NCI-H1436 (cell line): ENCODE data around the gene NDUFV2.
A peak's percentile ranks its signal among the peaks of the same experiment; 100 is the strongest.

Experiments
- DNase-seq: peaks from one replicate; lab custom pipeline; 2025; lab: John Stamatoyannopoulos, UW

NDUFV2 gene

DNA sequence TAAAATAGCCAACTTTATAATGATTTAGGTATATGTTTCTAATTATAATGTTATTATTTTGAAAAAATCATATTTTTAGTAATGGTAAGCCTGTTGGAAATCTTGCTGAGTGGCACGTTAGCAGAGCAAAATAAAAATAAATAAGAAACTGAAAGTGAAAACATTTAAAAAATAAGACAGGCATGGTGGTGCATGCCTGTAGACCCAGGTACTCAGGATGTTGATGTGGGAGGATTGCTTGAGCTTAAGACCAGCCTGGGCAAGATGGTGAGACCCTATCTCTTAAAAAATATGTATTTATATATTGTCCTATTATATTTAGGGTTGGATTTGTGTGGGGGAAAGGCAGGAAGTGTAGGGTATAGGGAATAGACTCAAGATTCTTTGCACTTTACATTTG is 18.3 kb downstream of the NDUFV2 start:
- no peak for DNase-seq

DNA sequence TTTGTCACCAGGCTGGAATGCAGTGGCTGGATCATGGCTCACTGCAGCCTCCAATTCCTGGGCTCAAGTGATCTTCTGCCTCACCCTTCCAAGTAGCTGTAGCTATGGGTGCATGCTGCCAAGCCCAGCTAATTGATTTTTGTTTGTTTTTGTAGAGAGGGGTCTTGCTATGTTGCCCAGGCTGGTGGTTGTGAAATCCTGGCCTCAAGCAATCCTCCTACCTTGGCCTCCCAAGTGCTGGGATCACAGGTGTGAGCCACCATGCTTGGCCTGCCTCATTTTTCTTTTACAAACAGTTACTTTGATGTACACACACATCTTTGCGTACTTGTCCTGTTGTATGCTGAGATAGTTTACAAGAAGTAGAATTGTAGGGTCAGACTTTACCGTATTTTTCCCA is 21.0 kb downstream of the NDUFV2 start:
- no peak for DNase-seq

GRCh38 chr18:9124824-9125223 is 22.3 kb downstream of the NDUFV2 start:
- DNase-seq, result no peak

DNA sequence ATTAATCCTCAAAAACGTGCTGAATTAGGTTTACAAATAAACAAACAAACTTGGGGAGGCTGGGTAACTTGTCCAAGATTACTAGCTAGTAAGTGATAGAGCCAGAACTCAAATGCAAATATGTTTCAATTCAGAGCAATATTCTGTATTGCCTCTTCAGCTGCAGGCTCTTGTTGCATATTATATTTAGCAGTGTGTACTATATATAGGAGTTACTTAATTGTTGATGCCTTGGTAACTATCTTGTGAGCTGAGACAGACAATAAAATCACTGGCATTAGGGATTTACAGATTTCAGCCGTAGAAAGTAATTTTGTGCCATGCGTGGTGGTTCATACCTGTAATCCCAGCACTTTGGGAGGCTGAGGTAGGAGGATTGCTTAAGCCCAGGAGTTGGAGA is 23.8 kb downstream of the NDUFV2 start:
- no peak for DNase-seq

DNA sequence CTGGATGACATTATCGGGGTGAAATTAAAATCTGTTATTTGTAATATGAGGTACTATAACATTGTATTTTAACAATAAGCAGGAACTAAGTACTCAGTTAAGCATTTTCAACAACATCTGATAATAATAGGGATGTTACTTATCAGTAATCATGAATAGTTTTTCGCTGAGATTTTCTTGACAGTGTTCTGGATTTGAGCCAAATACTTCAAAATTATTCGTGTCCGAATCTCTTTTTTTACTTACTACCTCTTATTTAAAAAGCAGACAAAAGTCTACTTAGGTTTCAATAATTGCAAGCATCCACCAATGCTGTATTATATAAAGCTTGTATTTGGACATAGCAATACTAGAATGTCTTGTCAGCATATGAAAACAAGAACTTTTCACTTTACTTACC is 27.7 kb downstream of the NDUFV2 start:
- no peak for DNase-seq

- DNase-seq, result no peak
Measured at GRCh38 chr18:9130806-9131205, 28.3 kb downstream of the NDUFV2 start.

GRCh38 chr18:9132628-9133027 is 30.1 kb downstream of the NDUFV2 start:
- DNase-seq, result no peak

DNA sequence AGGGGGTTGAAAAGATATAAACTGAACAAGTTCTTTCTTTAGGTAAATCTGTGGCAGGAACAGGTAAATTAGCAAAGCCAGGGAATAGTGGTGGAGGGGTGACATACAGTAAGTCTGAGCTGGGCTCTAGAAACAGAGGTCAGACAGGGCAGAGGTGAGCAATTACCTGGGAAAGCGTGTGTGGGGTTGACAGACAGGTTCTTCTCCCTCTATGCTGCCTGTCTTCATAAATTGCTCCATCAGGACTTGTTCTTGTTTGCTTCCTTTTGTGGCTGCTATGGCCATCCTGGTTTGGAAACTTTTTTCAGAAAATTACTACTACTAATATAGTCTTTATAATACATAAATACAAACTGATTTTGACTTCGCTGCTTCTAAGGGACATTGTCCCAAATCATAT is 30.7 kb downstream of the NDUFV2 start:
- no peak for DNase-seq

DNA sequence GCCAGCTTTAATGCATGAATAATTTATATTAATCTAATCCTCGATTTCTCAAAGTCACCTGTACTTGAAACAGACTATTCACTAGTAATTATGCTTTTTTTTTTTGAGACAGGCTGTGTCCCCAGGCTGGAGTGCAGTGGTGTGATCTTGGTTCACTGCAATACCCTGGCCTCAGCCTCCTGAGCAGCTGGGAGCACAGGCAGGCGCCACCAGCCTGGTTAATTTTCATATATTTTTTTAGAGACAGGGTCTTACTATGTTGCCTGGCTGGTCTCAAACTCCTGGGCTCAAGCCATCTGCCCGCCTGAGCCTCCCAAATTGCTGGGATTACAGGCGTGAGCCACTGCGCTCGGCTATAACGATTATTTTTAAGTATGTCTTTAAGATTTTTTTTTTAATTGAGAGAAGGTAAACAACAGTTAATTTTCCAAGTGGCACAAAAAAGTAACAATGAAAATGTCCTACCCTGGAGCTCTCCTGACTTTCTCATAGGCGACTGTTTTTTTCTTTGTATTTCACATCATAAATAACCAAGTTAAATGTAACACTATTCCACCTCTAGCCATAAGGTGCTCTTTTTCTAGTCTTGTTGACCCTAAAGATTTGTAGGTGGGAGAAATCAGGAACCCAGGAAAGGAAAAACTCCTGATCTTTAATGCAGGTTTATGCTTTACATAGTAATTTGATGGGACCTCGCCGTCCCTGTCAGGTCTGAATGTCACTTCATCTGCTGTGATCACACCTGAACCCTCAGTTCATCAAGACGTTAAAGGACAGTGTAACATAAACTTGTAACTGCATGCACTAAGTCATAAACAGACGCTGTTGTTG is 32.8 kb downstream of the NDUFV2 start:
- no peak for DNase-seq

- DNase-seq, result peak; percentile 58
Measured at GRCh38 chr18:9135912-9136314, 33.4 kb downstream of the NDUFV2 start.

DNA sequence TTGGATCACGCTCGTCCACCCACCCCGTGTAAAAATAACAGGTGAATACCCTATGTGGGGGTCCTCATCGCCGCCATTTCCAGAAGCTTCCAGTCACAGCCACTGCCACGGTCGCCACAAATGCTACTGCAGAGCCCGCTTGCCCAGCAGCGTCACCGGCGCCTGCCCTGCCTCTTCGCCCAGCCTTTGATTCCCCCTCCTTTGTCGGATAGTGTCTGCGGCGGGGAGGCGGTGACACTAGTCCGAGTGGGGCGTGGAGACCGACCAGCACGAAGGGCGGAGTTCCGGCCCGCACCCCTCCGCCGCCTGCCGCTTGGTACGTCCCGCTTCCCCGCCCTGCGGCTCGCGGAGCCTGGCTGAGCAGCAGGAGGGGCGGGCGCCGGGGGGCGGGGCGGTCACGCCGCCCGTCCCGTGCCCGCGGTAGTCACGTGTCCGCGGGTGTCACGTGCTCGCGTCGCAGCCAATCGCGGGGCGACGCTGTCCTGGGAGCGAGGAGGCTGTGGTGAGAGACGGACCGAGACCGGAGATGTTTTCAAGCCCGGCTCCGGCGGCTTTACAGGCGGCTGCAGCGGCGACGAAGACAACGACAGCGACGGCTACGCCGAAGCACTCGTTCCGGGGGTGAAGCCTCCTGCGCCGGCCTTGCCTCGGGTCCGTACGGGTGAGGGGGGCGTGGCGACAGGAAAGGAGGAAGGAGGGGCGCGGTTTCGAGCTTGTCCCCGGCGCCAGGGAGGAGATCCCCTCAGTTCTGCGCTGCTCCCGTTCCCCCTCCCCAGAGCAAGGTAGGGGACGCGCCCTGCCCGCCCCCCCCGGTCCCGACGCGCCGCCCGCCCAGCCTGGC is 34.0 kb downstream of the NDUFV2 start, which contains the start of gene ANKRD12:
TSS of gene ANKRD12 (plus strand) at position 467 of the 841 bp plus-strand sequence. CDS start 45,652 bp downstream, outside the sequence.
- peak; percentile 93 for DNase-seq

DNA sequence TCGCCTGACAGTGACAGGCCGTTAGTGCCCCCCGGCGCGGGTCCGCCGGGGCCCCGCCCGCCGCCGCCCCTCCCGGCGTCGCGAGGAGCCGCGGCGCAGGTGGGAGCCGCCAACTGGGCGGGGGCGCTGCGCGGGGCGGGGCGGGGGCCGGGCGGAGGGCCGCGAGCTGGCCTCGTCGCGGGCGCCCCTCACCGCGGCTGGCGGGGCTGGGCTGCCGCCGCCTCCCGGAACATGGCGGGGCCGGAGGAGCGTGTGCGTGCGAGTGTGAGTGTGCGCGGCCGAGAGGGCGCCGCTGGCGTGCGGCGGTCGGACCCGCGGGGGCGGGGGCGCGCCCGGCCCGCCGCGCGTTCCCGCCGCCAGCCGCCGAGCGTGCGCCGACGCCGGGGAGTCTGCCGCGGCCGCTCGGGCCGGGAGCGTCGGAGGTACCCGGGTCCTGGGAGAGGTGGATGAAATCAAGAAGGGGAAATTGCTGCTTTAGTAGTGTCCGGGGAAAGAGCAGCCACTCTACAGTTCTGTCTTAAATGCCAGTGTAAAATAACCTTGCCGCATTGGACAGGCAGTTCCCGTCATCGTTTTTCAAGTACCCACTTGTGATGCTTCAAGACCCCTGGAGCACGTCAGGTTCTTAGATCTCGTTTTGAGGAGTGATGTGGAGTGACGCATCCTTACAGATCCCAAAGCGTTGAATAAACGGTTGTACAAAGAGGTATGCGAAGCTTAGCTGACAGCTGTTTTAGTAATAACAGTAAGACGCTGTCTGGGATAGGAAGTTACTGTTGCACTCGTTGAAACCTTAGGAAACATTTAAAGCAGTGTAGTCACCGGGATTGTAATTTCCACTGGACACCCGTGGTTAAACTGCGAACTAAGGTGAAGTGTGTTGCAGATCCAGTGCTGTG is 34.9 kb downstream of the NDUFV2 start:
- DNase-seq, result peak; percentile 59

DNA sequence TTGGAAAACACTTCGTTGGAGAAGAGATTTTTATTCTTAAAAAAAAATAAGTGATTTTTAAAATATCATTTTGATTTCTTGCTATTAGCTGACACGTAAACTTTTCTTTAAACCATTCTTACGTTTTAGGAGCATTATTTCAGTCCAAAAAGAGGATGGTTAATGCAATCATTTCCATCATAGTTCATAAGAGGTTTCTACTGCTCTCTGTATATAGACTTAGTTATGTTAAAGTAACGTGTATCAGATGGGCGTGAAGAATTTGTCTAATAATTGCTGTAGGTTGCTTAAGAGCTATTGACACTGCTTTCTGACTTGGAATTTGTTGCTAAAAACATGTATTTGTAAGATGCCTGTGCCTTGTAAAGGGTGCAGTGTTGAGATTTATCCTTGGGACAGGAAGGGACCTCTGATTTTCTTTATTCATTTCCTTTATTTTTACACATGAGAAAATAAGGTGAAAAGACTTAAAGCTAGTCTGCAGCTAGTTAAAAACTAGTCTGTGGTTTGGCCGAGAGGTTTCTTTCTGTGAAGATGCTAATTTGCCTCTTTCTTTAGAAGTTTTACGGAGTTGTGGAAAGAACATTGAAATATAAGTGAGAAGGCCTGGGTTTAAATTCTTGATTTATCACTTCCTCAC is 37.0 kb downstream of the NDUFV2 start:
- DNase-seq, result no peak

GRCh38 chr18:9140381-9140780 is 37.9 kb downstream of the NDUFV2 start:
- DNase-seq, result no peak

DNA sequence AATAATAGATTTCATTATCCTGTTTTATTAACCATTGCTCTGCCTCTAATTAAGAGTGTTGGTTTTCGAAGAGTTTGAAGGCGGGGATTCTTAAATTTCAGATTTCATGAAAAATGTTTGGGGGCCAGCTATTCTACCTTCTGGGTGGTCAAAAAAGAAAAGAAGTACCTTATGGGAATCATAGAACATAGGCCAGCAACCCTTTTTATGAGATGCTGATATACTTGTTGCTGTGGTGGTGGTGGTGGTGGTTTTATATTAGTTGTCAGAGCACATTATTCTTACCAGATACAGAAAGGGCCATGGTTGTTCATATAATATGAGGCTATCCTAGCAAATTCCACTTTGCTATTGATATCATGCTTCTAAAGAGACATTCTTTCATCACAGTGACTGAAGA is 38.5 kb downstream of the NDUFV2 start:
- no peak for DNase-seq

DNA sequence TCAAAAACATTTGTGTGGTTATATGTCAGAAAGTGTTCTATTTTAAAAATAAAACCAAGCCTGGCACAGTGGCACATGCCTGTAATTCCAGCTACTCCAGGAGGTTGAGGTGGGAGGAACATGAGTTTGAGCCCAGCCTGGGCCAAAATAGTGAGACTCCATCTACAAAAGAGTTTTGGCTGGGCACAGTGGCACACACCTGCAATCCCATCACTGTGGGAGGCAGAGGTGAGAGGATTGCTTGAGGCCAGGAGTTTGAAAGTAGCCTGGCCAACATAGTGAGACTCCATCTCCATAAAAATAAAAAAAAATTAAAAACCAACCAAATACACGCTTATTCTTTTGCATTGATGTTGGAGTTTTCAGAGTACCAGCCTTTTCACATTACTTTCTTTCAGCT is 43.7 kb downstream of the NDUFV2 start:
- DNase-seq, result no peak

DNA sequence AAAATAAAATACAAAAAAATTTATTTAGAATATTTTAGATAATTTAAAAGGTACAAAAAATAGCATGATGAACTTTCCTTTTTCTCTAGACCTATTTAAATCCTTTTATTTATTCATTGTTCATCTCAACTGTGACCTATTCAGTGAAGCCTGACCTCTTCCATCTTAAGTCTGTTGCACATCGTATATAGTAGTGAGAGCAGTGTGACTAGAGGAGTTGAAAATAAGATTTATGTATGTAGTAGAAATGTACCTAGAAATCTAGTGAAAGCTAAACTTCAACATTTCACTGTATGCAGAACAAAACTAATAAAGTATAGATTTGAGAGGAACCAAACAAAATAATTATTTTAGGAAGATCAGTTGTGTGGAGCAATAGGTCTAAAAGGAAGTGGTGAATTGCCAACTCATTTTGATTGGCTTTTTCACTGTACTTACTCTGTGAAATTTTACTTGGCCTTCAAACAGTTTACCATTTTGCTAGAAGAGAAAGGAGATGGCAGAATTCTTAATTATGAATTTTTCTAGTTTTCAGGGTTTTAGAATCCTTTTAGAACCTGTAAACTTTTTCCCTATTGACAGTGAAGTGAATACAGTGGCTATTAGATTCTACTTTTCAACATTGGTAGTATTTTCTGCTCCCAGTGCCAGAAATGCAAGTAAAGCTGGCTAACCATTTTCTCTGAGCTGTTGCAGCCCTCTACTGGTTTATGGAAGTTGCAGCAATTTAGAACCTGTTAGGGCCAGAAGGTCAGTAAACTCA is 45.1 kb downstream of the NDUFV2 start:
- DNase-seq, result peak; percentile 8

DNA sequence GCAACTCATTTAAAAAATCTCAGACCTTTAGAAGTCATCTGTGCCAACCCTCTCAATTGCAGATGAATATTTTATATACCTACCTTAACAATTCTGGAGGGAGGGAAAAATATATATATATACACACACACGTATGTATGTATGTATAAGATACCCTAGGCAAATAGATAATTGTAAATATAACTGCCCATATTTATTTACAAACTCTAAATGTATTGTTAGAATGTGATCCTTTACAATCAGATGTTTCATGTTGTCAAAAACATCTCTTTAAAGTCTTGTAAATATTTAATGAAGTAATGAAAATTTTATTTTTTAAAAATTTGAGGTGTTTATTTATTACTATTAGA is 45.7 kb downstream of the NDUFV2 start:
- no peak for DNase-seq

DNA sequence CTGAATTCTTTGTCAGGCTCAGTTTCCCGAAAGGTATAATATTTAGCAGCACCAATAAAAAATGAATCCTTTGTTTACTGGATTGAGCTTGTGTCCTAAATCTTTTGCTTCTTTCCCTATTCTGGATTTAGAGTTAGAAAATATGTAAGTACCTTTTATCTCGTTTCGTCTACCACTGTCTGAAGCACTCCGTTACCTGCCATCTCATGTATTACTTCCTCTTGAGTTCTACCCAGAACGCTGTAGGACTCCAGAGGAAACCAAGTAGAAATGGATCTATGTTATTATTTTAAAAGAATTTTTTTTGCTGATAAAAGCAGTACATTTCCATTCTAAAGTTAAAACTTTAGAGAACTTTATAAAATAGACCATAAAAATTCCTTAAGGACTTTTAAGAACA is 47.6 kb downstream of the NDUFV2 start:
- DNase-seq, result no peak

DNA sequence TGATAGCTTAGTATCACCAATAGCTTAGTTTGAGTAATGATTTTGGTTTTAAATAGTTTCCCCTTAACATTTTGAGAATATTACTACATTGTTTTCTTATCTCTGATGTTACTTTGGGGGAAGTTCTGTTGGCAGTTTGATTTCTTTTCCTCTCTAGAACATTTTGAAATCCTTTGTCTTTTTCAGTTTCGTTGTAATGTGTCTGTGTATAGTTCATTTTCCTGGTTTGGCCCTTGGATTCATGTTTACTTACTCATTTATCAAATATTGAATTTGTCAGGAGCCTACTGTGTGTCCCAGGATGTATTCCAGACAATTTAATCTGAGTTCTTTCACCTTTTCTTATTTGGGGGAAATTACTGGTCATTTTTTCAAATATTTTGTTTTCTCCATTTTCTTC is 50.8 kb downstream of the NDUFV2 start:
- DNase-seq, result no peak
